Testis (tissue), 3 donors: ENCODE data around the gene ASXL2. TPM values are rescaled to one million over a fixed set of nuclear protein-coding genes. Genes with fewer than 3 reads are reported as not detected.

Source experiments
- DNase-seq: peaks from one replicate; pipeline ENCODE4 v3.0.0-alpha.2; 2019
- H3K27ac ChIP-seq, 2 donors: fragments of 200-600 bp; sonication (generic); one replicate each; pipeline ENCODE4 v1.5.1; 2019
- H3K27me3 ChIP-seq: fragments of 200-600 bp; sonication (generic); one replicate; pipeline ENCODE4 v1.5.1; 2019
- H3K36me3 ChIP-seq: fragments of 200-600 bp; sonication (generic); one replicate; pipeline ENCODE4 v1.5.1; 2017; ENCODE audit warnings: low read depth; ENCODE audit errors: missing control alignments
- H3K4me1 ChIP-seq: fragments of 200-600 bp; sonication (generic); one replicate; pipeline ENCODE4 v1.5.1; 2019
- H3K4me3 ChIP-seq, 2 donors: fragments of 200-600 bp; sonication (generic); one replicate each; pipeline ENCODE4 v1.5.1; 2017 to 2019
- H3K9me3 ChIP-seq: fragments of 200-600 bp; sonication (generic); one replicate; pipeline ENCODE4 v1.5.1; 2017
- CTCF ChIP-seq, 3 experiments: fragments of 450-650 bp in 2 of 3; fragments of 200-600 bp in 1 of 3; sonication (generic) in 1 of 3; IDR thresholded peaks; one replicate each; pipeline ENCODE4 v1.5.1; 2016 to 2019; ENCODE audit warnings: antibody characterized with exemption in 3 of 3, mild to moderate bottlenecking in 2 of 3, moderate library complexity in 1 of 3
- POLR2A ChIP-seq: fragments of 450-650 bp; IDR thresholded peaks from one replicate; pipeline ENCODE4 v1.6.1; 2017; ENCODE audit warnings: antibody characterized with exemption, mild to moderate bottlenecking, moderate library complexity
- WGBS, 2 donors: methylation state at CpG; one replicate each; pipeline ENCODE4 v1.1.5; 2018; 5-methylcytosine and 5-hydroxymethylcytosine counted together
- intact Hi-C: fragments of 100-400 bp; cut with DNase I; formaldehyde crosslinking; loops from one replicate; pipeline ENCODE4 v1.15.1; 2023; ENCODE audit warnings: low total_unique reads
- polyA plus RNA-seq: library from polyadenylated mRNA; stranded (reverse); fragments of 350-450 nt; fragmentation: Illumina TruSeq; extraction: RNeasy Lipid Tissue Mini Kit (QIAGEN cat#74804); gene quantifications from one replicate; pipeline ENCODE4 v1.2.3, GENCODE V29; 2014; ENCODE audit warnings: low read depth, low replicate concordance; ENCODE audit not compliant: insufficient read depth
- total RNA-seq, 2 donors: library from RNA; depleted of rRNA; stranded (reverse); fragments of >200 nt; gene quantifications; one replicate each; pipeline ENCODE4 v1.2.3, GENCODE V29; 2016

ASXL2 gene
- total and polyA plus RNA-seq, 3 donors from 2014 or later: 40.9 to 51.9 (median 43.3) TPM

GRCh38 chr2:25814681-25815080, 63.6 kb downstream of the ASXL2 start:
- 88 to 89% methylated on average over 1 of the region's 1 CpG for WGBS, 2 donors
- no peaks in the 10 kb centered on the region for H3K9me3 ChIP-seq

GRCh38 chr2:25810428-25810827, 67.9 kb downstream of the ASXL2 start:
- no peak for TF ChIP-seq CTCF (IDR thresholded peaks at IDR 0.05)
- TF ChIP-seq POLR2A: no peak
- H3K4me1 ChIP-seq: no peaks in the 10 kb centered on the region
- WGBS, 2 donors: 94 to 99% methylated on average over 5 of the region's 5 CpGs
- H3K27me3 ChIP-seq: no peaks in the 10 kb centered on the region
- no peak overlapping the region for H3K27ac ChIP-seq
- intact Hi-C loops: no loop called here
- H3K36me3 ChIP-seq: no peaks in the 10 kb centered on the region
- H3K4me3 ChIP-seq: no peak overlapping the region
- no peaks in the 10 kb centered on the region for H3K9me3 ChIP-seq
- no peak for DNase-seq

More at GRCh38 chr2:25814681-25815080, 63.6 kb downstream of the ASXL2 start:
- intact Hi-C loops: no loop called here
- no peak for DNase-seq
- Histone ChIP-seq H3K27me3 (no peaks in the 10 kb centered on the region), H3K27ac (no peak overlapping the region), H3K4me3 (no peak overlapping the region), H3K36me3 (no peaks in the 10 kb centered on the region), H3K4me1 (no peaks in the 10 kb centered on the region)
- TF ChIP-seq POLR2A (no peak), CTCF (IDR thresholded peaks at IDR 0.05) (no peak)

- intact Hi-C loops: no loop called here
- WGBS, 2 donors: 84 to 95% methylated on average over 3 of the region's 3 CpGs
- Histone ChIP-seq H3K36me3 (no peaks in the 10 kb centered on the region), H3K4me1 (no peaks in the 10 kb centered on the region), H3K27me3 (no peaks in the 10 kb centered on the region), H3K9me3 (no peaks in the 10 kb centered on the region), H3K27ac (no peak overlapping the region), H3K4me3 (no peak overlapping the region)
- no peak for TF ChIP-seq POLR2A
- no peak for TF ChIP-seq CTCF (IDR thresholded peaks at IDR 0.05)
- no peak for DNase-seq
Measured at GRCh38 chr2:25809646-25810045, 68.6 kb downstream of the ASXL2 start.

GRCh38 chr2:25808006-25808383, 70.3 kb downstream of the ASXL2 start:
- H3K9me3 ChIP-seq: no peaks in the 10 kb centered on the region
- no peaks in the 10 kb centered on the region for H3K27me3 ChIP-seq
- DNase-seq: no peak
- H3K4me3 ChIP-seq: no peak overlapping the region
- 84 to 87% methylated on average over 2 of the region's 2 CpGs for WGBS, 2 donors
- no peaks in the 10 kb centered on the region for H3K36me3 ChIP-seq
- intact Hi-C loops: no loop called here
- no peak overlapping the region for H3K27ac ChIP-seq
- no peaks in the 10 kb centered on the region for H3K4me1 ChIP-seq
- TF ChIP-seq CTCF (IDR thresholded peaks at IDR 0.05) (no peak), POLR2A (no peak)

GRCh38 chr2:25806941-25807340, 71.3 kb downstream of the ASXL2 start:
- H3K27ac ChIP-seq: no peak overlapping the region
- no peak for TF ChIP-seq CTCF (IDR thresholded peaks at IDR 0.05)
- no peak for TF ChIP-seq POLR2A
- intact Hi-C loops: no loop called here
- 91 to 94% methylated on average over 1 of the region's 1 CpG for WGBS, 2 donors
- no peaks in the 10 kb centered on the region for H3K4me1 ChIP-seq
- DNase-seq: no peak
- H3K36me3 ChIP-seq: no peaks in the 10 kb centered on the region
- H3K27me3 ChIP-seq: no peaks in the 10 kb centered on the region
- no peak overlapping the region for H3K4me3 ChIP-seq
- no peaks in the 10 kb centered on the region for H3K9me3 ChIP-seq
